Measurements from ENCODE around the gene MTG2. TPM values are rescaled to one million over a fixed set of nuclear protein-coding genes. Genes with fewer than 3 reads are reported as not detected.

The MTG2 gene
- total and polyA plus RNA-seq, 4 donors: 5.3 to 55.3 (median 29.0) TPM

GRCh38 chr20:62181808-62182207, 1.0 kb upstream of the MTG2 start:
- no peak for DNase-seq
- intact Hi-C loops (cut with DNase I): loop anchor here in 1 of 2 donors (2.0 to 10.0 kb wide), 3 partner anchors 40 to 193 kb away; partner anchors contain the start of genes OSBPL2, PSMA7 and SS18L1
- H3K36me3 ChIP-seq (ENCODE audit: control insufficient read depth in 1 of 2, insufficient read depth in 2 of 2, low read length in 1 of 2): no peaks in the 10 kb centered on the region
- H3K27me3 ChIP-seq (ENCODE audit: control insufficient read depth in 1 of 2, insufficient read depth in 2 of 2, low read length in 1 of 2): no peaks in the 10 kb centered on the region
- H3K9me3 ChIP-seq (ENCODE audit: control insufficient read depth, low read length): no peaks in the 10 kb centered on the region
- H3K27ac ChIP-seq (ENCODE audit: low read depth in 1 of 2, low read length in 2 of 2): no peak overlapping the region
- ATAC-seq (ENCODE audit: low FRiP score): no peak
- H3K4me3 ChIP-seq (ENCODE audit: low read length in 2 of 2): no peak overlapping the region
- 87 to 92% methylated on average over 2 of the region's 2 CpGs for WGBS, 2 donors
- H3K4me1 ChIP-seq (ENCODE audit: control insufficient read depth in 1 of 2, insufficient read depth in 2 of 2, low read length in 2 of 2): peaks cover 0 to 3% of the 10 kb centered on the region in 2 donors

DNA sequence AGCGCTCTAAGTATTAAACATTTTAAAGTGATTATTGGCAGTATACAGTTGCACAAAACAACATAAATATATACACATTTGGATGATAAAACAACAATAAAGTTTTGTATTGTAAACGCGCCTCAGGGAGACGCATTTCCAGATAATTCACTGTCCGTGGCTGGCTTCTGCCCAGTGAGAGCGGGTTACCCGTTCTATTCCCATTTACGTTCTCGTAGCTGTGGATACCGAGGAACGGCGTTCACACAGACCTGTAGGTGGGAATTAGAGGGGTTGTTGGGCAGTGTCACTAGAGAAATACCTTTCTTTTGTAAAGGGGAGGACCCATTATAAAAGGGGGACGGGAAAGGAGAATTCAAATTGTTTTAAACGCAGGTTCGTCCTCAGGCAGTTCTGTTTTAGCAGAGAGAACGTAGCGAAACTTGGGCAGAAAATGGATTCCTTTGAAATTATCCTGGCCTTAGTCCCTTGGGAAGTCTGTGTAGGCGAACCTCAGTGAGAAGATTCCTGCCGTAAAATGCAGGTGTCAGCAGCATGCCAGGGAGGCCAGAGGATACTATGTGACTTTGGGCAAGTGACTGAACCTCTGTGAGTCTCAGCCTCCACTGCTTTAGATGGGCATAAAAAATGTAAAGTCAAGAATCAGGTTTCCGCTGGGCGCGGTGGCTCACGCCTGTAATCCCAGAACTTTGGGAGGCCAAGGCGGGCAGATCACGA, 756 bp downstream of the MTG2 start:
- WGBS, 2 donors: 25 to 26% methylated on average over 25 of the region's 25 CpGs
- no peak for DNase-seq
- no peaks in the 10 kb centered on the region for H3K36me3 ChIP-seq (ENCODE audit: control insufficient read depth in 1 of 2, insufficient read depth in 2 of 2, low read length in 1 of 2)
- no peaks in the 10 kb centered on the region for H3K27me3 ChIP-seq (ENCODE audit: control insufficient read depth in 1 of 2, insufficient read depth in 2 of 2, low read length in 1 of 2)
- H3K27ac ChIP-seq (ENCODE audit: low read depth in 1 of 2, low read length in 2 of 2): peak overlapping the region in 1 of 2 donors; percentile 55
- ATAC-seq (ENCODE audit: low FRiP score): no peak
- peaks cover 0 to 3% of the 10 kb centered on the region in 2 donors for H3K4me1 ChIP-seq (ENCODE audit: control insufficient read depth in 1 of 2, insufficient read depth in 2 of 2, low read length in 2 of 2)
- H3K9me3 ChIP-seq (ENCODE audit: control insufficient read depth, low read length): no peaks in the 10 kb centered on the region
- intact Hi-C loops (cut with DNase I): loop anchor here in 1 of 2 donors (2.0 to 10.0 kb wide), 3 partner anchors 41 to 191 kb away; partner anchors contain the start of genes OSBPL2, PSMA7 and SS18L1
- H3K4me3 ChIP-seq (ENCODE audit: low read length in 2 of 2): peak overlapping the region; percentile 56 to 91

DNA sequence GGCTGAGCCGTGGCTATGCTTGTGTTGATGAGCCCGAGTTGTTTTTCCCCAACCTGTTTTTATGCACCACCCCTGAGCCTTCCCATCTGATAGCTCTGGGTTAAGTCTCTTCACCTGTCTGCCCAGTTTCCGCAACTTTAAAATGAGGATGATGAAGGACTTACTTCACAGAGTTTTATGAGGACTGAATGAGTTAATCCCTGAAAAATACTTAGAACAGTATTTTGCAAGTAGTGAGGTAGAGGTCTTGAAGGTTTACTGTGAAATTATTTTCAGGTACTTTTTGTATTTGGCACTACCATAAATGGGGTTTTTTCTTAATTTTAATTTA, 3.2 kb downstream of the MTG2 start:
- peaks cover 0 to 3% of the 10 kb centered on the region in 2 donors for H3K4me1 ChIP-seq (ENCODE audit: control insufficient read depth in 1 of 2, insufficient read depth in 2 of 2, low read length in 2 of 2)
- ATAC-seq (ENCODE audit: low FRiP score) (no peak), DNase-seq (no peak)
- H3K36me3 ChIP-seq (ENCODE audit: control insufficient read depth in 1 of 2, insufficient read depth in 2 of 2, low read length in 1 of 2): no peaks in the 10 kb centered on the region
- H3K27me3 ChIP-seq (ENCODE audit: control insufficient read depth in 1 of 2, insufficient read depth in 2 of 2, low read length in 1 of 2): no peaks in the 10 kb centered on the region
- no peaks in the 10 kb centered on the region for H3K9me3 ChIP-seq (ENCODE audit: control insufficient read depth, low read length)
- 74 to 79% methylated on average over 3 of the region's 3 CpGs for WGBS, 2 donors
- no peak overlapping the region for H3K27ac ChIP-seq (ENCODE audit: low read depth in 1 of 2, low read length in 2 of 2)
- intact Hi-C loops (cut with DNase I): loop anchor here in 1 of 2 donors (10.0 kb wide), 1 partner anchor 189 kb away; no protein-coding TSS in a partner anchor
- no peak overlapping the region for H3K4me3 ChIP-seq (ENCODE audit: low read length in 2 of 2)

GRCh38 chr20:62186887-62187866, 4.3 kb downstream of the MTG2 start:
- H3K27ac ChIP-seq (ENCODE audit: low read depth in 1 of 2, low read length in 2 of 2): no peak overlapping the region
- peak in 1 of 2 donors; percentile 6 for DNase-seq
- peaks cover 0 to 3% of the 10 kb centered on the region in 2 donors for H3K4me1 ChIP-seq (ENCODE audit: control insufficient read depth in 1 of 2, insufficient read depth in 2 of 2, low read length in 2 of 2)
- H3K9me3 ChIP-seq (ENCODE audit: control insufficient read depth, low read length): no peaks in the 10 kb centered on the region
- H3K36me3 ChIP-seq (ENCODE audit: control insufficient read depth in 1 of 2, insufficient read depth in 2 of 2, low read length in 1 of 2): no peaks in the 10 kb centered on the region
- no peak overlapping the region for H3K4me3 ChIP-seq (ENCODE audit: low read length in 2 of 2)
- H3K27me3 ChIP-seq (ENCODE audit: control insufficient read depth in 1 of 2, insufficient read depth in 2 of 2, low read length in 1 of 2): no peaks in the 10 kb centered on the region
- ATAC-seq (ENCODE audit: low FRiP score): no peak
- intact Hi-C loops (cut with DNase I): loop anchor here in 1 of 2 donors (10.0 kb wide), 1 partner anchor 188 kb away; no protein-coding TSS in a partner anchor
- 66 to 70% methylated on average over 13 of the region's 13 CpGs for WGBS, 2 donors

GRCh38 chr20:62190639-62191411, 8.0 kb downstream of the MTG2 start:
- peaks cover 0 to 2% of the 10 kb centered on the region in 2 donors for H3K4me1 ChIP-seq (ENCODE audit: control insufficient read depth in 1 of 2, insufficient read depth in 2 of 2, low read length in 2 of 2)
- intact Hi-C loops (cut with DNase I): no loop called here

DNA sequence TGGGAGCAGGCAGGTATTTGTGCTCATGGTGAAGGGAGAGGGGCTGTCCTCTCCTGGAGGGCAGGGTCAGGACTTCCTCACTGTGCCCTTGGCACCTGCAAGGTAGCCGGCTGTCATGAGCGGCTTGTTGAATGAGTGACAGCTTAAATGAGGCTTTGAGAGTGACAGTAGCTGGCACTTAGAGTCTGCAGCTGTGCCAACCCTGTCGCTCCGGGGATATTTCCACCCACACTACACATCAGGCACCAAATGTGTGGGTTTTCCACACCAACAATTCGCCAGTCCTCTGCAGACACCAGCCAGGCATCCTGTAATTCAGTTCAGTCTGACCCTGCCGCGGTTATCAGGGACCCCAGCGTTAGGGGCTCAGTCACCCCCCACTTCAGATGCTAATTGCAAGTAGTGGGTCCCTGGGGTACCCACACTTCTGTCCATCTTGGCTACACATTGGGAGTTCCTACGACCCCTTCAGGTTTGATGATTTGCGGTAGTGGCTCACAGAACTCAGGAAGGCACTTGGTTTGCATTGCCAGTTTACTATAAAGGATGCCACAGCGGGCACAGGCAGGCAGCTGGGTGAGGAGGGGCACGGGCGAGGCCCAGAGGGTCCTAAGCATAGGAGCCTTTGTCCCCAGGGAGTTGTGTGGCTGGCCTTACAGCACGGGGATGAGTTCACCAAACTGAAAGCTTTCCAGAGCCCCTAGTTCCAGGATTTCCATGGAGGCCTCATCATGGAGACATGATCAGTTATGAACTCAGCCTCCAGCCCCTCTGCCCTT, 9.1 kb downstream of the MTG2 start:
- H3K9me3 ChIP-seq (ENCODE audit: control insufficient read depth, low read length): no peaks in the 10 kb centered on the region
- ATAC-seq (ENCODE audit: low FRiP score) (no peak), DNase-seq (peak; percentile 26 to 70)
- H3K27ac ChIP-seq (ENCODE audit: low read depth in 1 of 2, low read length in 2 of 2): no peak overlapping the region
- 70 to 75% methylated on average over 14 of the region's 14 CpGs for WGBS, 2 donors
- no peak overlapping the region for H3K4me3 ChIP-seq (ENCODE audit: low read length in 2 of 2)
- peaks cover 0 to 2% of the 10 kb centered on the region in 2 donors for H3K36me3 ChIP-seq (ENCODE audit: control insufficient read depth in 1 of 2, insufficient read depth in 2 of 2, low read length in 1 of 2)
- no peaks in the 10 kb centered on the region for H3K27me3 ChIP-seq (ENCODE audit: control insufficient read depth in 1 of 2, insufficient read depth in 2 of 2, low read length in 1 of 2)
- no peaks in the 10 kb centered on the region for H3K4me1 ChIP-seq (ENCODE audit: control insufficient read depth in 1 of 2, insufficient read depth in 2 of 2, low read length in 2 of 2)
- intact Hi-C loops (cut with DNase I): no loop called here

More at GRCh38 chr20:62190639-62191411, 8.0 kb downstream of the MTG2 start:
- no peak overlapping the region for H3K27ac ChIP-seq (ENCODE audit: low read depth in 1 of 2, low read length in 2 of 2)
- 84 to 85% methylated on average over 25 of the region's 25 CpGs for WGBS, 2 donors
- H3K4me3 ChIP-seq (ENCODE audit: low read length in 2 of 2): no peak overlapping the region
- peaks cover 0 to 1% of the 10 kb centered on the region in 2 donors for H3K36me3 ChIP-seq (ENCODE audit: control insufficient read depth in 1 of 2, insufficient read depth in 2 of 2, low read length in 1 of 2)
- DNase-seq (peak; percentile 20 to 55), ATAC-seq (ENCODE audit: low FRiP score) (no peak)
- no peaks in the 10 kb centered on the region for H3K9me3 ChIP-seq (ENCODE audit: control insufficient read depth, low read length)
- no peaks in the 10 kb centered on the region for H3K27me3 ChIP-seq (ENCODE audit: control insufficient read depth in 1 of 2, insufficient read depth in 2 of 2, low read length in 1 of 2)

DNA sequence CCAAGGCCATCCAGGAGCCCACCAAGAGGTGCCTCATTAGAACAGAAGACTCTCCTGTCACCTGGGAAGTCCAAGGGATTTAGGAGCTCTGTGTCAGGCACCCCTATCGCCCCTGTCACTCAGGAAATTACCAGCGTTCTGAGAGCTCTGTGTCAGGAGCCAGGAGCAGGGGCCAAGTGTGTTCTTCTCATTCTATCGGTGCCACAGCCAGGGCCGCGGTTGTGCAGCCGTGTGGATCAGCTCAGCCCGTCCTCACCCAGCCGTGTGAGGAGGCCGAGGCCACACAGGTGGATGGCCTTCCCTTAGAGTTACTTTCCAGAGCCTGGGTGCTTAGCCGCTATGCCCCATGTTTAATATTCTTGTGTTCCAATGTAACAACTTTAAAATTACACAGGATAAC, 9.8 kb downstream of the MTG2 start:
- Histone ChIP-seq H3K9me3 (ENCODE audit: control insufficient read depth, low read length) (no peaks in the 10 kb centered on the region), H3K4me3 (ENCODE audit: low read length in 2 of 2) (no peak overlapping the region), H3K27ac (ENCODE audit: low read depth in 1 of 2, low read length in 2 of 2) (no peak overlapping the region), H3K36me3 (ENCODE audit: control insufficient read depth in 1 of 2, insufficient read depth in 2 of 2, low read length in 1 of 2) (peaks cover 0 to 2% of the 10 kb centered on the region in 2 donors), H3K4me1 (ENCODE audit: control insufficient read depth in 1 of 2, insufficient read depth in 2 of 2, low read length in 2 of 2) (no peaks in the 10 kb centered on the region), H3K27me3 (ENCODE audit: control insufficient read depth in 1 of 2, insufficient read depth in 2 of 2, low read length in 1 of 2) (no peaks in the 10 kb centered on the region)
- ATAC-seq (ENCODE audit: low FRiP score) (no peak), DNase-seq (peak; percentile 17 to 46)
- 82 to 84% methylated on average over 10 of the region's 10 CpGs for WGBS, 2 donors
- intact Hi-C loops (cut with DNase I): no loop called here
